Esophagus muscularis mucosa (tissue), 4 donors: ENCODE data around the gene ZNF484. TPM values are rescaled to one million over a fixed set of nuclear protein-coding genes. Genes with fewer than 3 reads are reported as not detected.
"Not testable (repeated sequence)": the region's sequence is repeated elsewhere in the genome, so short reads cannot be mapped to it uniquely, and the experiment has no call there.

Experiments used
- DNase-seq: peaks from one replicate; pipeline ENCODE4 v3.0.0-alpha.2; 2017; ENCODE audit errors: extremely low spot score
- H3K27ac ChIP-seq, 4 donors: fragments of 200-600 bp; sonication (generic); replicated peaks in 1 of 4; 1 replicate in 3 of 4; 2 replicates in 1 of 4; pipeline ENCODE4 v1.5.1; 2016 to 2019; ENCODE audit warnings: mild to moderate bottlenecking in 1 of 4
- H3K27me3 ChIP-seq, 4 donors: fragments of 200-600 bp; sonication (generic); one replicate each; pipeline versions ENCODE4 v1.5.1 to v1.6.0; 2016 to 2019
- H3K36me3 ChIP-seq, 4 donors: fragments of 200-600 bp; sonication (generic); one replicate each; pipeline ENCODE4 v1.5.1; 2016 to 2019
- H3K4me1 ChIP-seq, 4 donors: fragments of 200-600 bp; sonication (generic); one replicate each; pipeline ENCODE4 v1.5.1; 2016 to 2019
- H3K4me3 ChIP-seq, 4 donors: fragments of 200-600 bp; sonication (generic); 1 replicate in 2 of 4; 2 replicates in 2 of 4; pipeline ENCODE4 v1.5.1; 2016 to 2019; ENCODE audit warnings: mild to moderate bottlenecking in 4 of 4, moderate library complexity in 1 of 4
- H3K9me3 ChIP-seq, 4 donors: fragments of 200-600 bp; sonication (generic); 1 replicate in 3 of 4; 2 replicates in 1 of 4; pipeline ENCODE4 v1.5.1; 2016 to 2019
- EP300 ChIP-seq: sonication (generic); formaldehyde crosslinking; IDR thresholded peaks from one replicate; pipeline ENCODE4 v1.6.1; 2017; ENCODE audit warnings: antibody characterized with exemption
- POLR2A ChIP-seq: fragments of 450-650 bp; IDR thresholded peaks from one replicate; pipeline ENCODE4 v1.6.1; 2017; ENCODE audit warnings: antibody characterized with exemption, moderate library complexity, mild to moderate bottlenecking, low read depth
- POLR2AphosphoS5 ChIP-seq, 2 donors: sonication (generic); formaldehyde crosslinking; IDR thresholded peaks; one replicate each; pipeline ENCODE4 v1.6.1; 2017; ENCODE audit warnings: antibody characterized with exemption in 2 of 2
- WGBS: methylation state at CpG from one replicate; pipeline ENCODE4 v1.1.5; 2018; 5-methylcytosine and 5-hydroxymethylcytosine counted together
- intact Hi-C: fragments of 100-400 bp; cut with DNase I; formaldehyde crosslinking; loops from one replicate; pipeline ENCODE4 v1.15.1; 2023
- total RNA-seq, 4 donors: library from RNA; depleted of rRNA; stranded (reverse); fragments of >200 nt; gene quantifications; one replicate each; pipeline versions ENCODE4 v1.1.0 to v1.2.1, GENCODE V29; 2016
- TF ChIP-seq, protein P1 (sequence below), 3 experiments: fragments of 200-600 bp in 2 of 3; fragments of 450-650 bp in 1 of 3; sonication (generic) in 2 of 3; IDR thresholded peaks; one replicate each; pipeline ENCODE4 v1.5.1; 2017 to 2019; ENCODE audit warnings: antibody characterized with exemption in 3 of 3, mild to moderate bottlenecking in 2 of 3, moderate library complexity in 1 of 3

Gene ZNF484
- total RNA-seq, 4 donors from 2014 or later, result 8.9 to 11.4 (median 9.9) TPM

DNA sequence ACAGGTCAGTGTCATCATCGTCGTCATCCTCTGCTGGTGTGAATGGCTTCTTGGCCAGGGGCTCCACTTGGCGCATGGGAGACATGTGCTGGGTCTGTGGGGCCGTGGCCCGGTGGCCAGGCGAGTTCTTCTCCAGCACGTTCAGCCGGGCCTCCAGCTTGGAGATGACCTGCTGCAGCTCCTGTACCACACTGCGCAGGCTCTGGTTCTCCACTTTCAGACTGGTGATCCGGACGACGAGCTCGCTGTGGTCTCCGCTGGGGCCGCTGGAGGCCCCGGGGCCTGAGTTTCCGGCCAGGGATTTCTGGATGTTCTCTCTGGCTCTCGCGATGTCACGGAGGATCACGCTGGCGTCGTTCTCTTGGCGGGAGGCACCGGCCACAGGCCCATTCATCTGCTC, 40.6 kb downstream of the ZNF484 start:
- no peaks in the 10 kb centered on the region for H3K27me3 ChIP-seq

DNA sequence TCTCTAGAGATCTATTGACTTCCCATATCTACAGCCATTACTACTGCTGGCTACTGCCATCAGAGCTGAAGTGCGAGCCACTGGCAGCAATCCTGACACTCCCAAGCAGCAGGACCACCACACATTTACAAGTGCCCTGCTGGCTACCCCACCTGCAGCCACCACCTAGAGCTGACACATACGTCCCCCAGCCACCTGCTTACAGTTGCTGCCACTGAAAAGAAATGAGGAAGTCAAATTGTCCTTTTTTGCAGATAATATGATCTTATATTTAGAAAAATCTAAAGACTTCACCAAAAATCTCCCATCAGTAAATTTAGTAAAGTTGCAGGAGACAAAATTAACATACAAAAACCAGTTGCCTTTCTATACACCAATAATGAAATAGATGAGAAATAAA, 48.4 kb downstream of the ZNF484 start:
- H3K36me3 ChIP-seq, result no peaks in the 10 kb centered on the region
- WGBS, result 85% methylated on average over 2 of the region's 2 CpGs
- H3K27me3 ChIP-seq, result no peaks in the 10 kb centered on the region
- no peak overlapping the region for H3K4me3 ChIP-seq
- H3K27ac ChIP-seq, result no peak overlapping the region
- H3K9me3 ChIP-seq, result no peaks in the 10 kb centered on the region
- no peaks in the 10 kb centered on the region for H3K4me1 ChIP-seq
- no peak for TF ChIP-seq POLR2A
- intact Hi-C loops, result no loop called here
- DNase-seq, result no peak

More for the DNA sequence above, 40.6 kb downstream of the ZNF484 start:
- intact Hi-C loops, result no loop called here
- Histone ChIP-seq H3K36me3 (peaks cover 0 to 5% (median 0%) of the 10 kb centered on the region in 4 donors), H3K4me3 (no peak overlapping the region), H3K4me1 (no peaks in the 10 kb centered on the region), H3K27ac (no peak overlapping the region), H3K9me3 (peaks cover 0 to 24% (median 12%) of the 10 kb centered on the region in 4 donors)
- TF ChIP-seq POLR2AphosphoS5 (IDR thresholded peaks at IDR 0.05) (no peak), POLR2A (no peak), EP300 (no peak)
- TF ChIP-seq, protein P1, sequence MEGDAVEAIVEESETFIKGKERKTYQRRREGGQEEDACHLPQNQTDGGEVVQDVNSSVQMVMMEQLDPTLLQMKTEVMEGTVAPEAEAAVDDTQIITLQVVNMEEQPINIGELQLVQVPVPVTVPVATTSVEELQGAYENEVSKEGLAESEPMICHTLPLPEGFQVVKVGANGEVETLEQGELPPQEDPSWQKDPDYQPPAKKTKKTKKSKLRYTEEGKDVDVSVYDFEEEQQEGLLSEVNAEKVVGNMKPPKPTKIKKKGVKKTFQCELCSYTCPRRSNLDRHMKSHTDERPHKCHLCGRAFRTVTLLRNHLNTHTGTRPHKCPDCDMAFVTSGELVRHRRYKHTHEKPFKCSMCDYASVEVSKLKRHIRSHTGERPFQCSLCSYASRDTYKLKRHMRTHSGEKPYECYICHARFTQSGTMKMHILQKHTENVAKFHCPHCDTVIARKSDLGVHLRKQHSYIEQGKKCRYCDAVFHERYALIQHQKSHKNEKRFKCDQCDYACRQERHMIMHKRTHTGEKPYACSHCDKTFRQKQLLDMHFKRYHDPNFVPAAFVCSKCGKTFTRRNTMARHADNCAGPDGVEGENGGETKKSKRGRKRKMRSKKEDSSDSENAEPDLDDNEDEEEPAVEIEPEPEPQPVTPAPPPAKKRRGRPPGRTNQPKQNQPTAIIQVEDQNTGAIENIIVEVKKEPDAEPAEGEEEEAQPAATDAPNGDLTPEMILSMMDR (IDR thresholded peaks at IDR 0.05), result no peak
- DNase-seq, result no peak
- 98% methylated on average over 21 of the region's 25 CpGs for WGBS

DNA sequence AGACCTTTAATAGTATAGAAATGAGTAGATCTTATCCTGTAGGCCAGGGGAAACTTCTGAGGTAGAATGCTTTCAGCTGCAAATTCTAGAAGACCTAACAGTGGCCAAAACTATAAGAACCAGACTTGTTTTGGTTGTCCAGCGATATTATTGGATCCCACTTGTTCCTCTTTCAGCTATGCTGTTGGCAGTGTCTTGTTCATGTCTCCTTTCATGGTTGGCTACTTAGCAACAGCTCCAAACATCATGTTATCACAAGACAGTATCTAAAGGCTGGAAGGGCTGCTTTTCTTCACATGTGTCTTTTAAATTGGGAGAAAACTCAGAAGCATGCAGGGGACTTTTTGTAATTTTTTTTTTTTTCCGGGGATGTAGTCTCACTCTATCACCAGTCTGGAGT, 52.8 kb downstream of the ZNF484 start:
- H3K36me3 ChIP-seq, DNase-seq, H3K9me3 ChIP-seq, H3K27ac ChIP-seq, H3K4me3 ChIP-seq, intact Hi-C loops, H3K4me1 ChIP-seq: not testable (repeated sequence)
- WGBS, result 71% methylated on average over 2 of the region's 2 CpGs
- peaks cover 0 to 10% (median 0%) of the 10 kb centered on the region in 4 donors for H3K27me3 ChIP-seq

DNA sequence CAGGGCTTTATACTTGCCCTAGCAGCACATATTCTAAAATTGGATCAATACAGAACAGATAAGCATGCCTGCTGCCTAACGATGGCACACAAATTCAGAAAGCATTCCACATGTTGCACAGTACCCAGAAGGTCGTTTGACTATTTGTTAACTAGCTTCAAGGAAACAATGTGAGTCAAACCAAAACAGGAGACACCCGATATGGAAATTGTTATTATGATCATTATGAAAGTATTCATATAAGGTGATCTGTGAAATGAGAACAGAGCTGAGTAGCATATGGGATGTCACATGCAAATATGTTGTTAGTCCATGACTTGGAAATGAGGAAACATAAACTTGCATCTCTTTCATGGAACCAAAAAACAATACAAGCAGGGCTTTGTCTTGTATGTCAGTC, 56.9 kb downstream of the ZNF484 start:
- intact Hi-C loops, result no loop called here
- Histone ChIP-seq H3K4me3 (no peak overlapping the region), H3K9me3 (no peaks in the 10 kb centered on the region), H3K27me3 (peaks cover 0 to 43% (median 3%) of the 10 kb centered on the region in 4 donors), H3K27ac (no peak overlapping the region), H3K36me3 (no peaks in the 10 kb centered on the region), H3K4me1 (no peaks in the 10 kb centered on the region)
- WGBS, result 78% methylated on average over 3 of the region's 3 CpGs
- TF ChIP-seq POLR2A, result no peak
- no peak for TF ChIP-seq POLR2AphosphoS5 (IDR thresholded peaks at IDR 0.05)
- TF ChIP-seq, protein P1 (IDR thresholded peaks at IDR 0.05), result no peak
- TF ChIP-seq EP300, result no peak
- DNase-seq, result no peak

DNA sequence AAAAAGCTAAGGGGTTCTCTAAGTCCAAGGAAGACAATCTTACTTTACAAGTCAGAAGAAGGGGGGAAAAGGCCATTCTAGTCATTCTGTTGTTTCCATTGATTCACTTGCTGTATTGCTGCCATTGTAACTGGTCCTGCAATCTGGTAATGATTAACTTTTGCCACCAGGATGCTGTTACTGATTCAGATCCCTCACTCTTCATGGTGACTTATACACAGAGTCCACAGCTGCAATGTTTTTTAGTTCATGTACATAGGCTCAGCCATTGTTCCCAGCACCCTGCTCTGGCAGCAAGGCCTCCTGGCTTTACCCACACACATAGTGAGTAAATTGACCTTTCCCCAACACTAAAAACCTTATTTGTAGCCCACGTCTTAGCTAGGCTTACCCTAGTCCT, 57.9 kb downstream of the ZNF484 start:
- DNase-seq, H3K27ac ChIP-seq, H3K9me3 ChIP-seq, H3K4me3 ChIP-seq, intact Hi-C loops, H3K36me3 ChIP-seq, H3K4me1 ChIP-seq: not testable (repeated sequence)
- H3K27me3 ChIP-seq, result peaks cover 0 to 54% (median 5%) of the 10 kb centered on the region in 4 donors
- 71% methylated on average over 1 of the region's 1 CpG for WGBS

DNA sequence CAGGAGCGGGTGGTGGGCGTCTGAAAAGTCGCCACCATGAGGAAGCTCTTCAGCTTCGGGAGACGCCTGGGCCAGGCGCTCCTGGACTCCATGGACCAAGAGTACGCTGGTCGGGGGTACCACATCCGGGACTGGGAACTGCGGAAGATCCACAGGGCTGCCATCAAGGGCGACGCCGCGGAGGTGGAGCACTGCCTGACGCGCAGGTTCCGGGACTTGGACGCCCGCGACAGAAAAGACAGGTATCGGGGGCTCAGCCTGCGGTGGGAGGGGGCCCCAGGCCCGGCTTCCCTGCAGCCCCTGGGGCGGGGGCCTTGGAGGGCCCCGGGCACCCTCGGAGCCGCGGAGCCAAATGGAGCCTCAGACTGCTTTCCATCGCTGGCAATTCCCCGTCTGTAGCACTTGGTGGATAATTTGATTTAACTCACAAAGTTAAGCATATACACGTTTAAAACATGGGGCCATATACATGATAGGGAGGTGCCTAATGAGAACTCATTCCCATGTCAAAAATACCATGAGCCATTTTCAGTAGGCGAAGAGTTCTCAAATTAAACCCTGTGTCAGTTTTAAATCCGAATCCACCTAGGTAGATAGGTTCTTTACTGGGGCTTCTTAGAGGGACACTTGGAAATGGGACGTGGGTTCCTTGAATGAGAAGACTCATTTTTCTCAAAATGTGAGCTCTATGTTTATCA, 68.1 kb downstream of the ZNF484 start:
- peaks cover 22 to 98% (median 76%) of the 10 kb centered on the region in 4 donors for H3K27me3 ChIP-seq
- H3K27ac ChIP-seq, intact Hi-C loops, H3K9me3 ChIP-seq, DNase-seq, H3K36me3 ChIP-seq: not testable (repeated sequence)
- H3K4me1 ChIP-seq, result peaks cover 30 to 32% (median 31%) of the 10 kb centered on the region in 4 donors
- H3K4me3 ChIP-seq, result peak overlapping the region; percentile 29 to 50 (median 32)
- 13% methylated on average over 21 of the region's 34 CpGs for WGBS
